Fibroblast of skin of right biceps (primary cell): Measurements from ENCODE around the gene GTPBP3.
"Not testable (repeated sequence)": the region's sequence is repeated elsewhere in the genome, so short reads cannot be mapped to it uniquely, and the experiment has no call there.

Experiments used
- DNase-seq: peaks from one replicate; pipeline ENCODE4 v3.0.0-alpha.2; 2013

The GTPBP3 gene

GRCh38 chr19:17336872-17337674, at the start of gene GTPBP3:
GTPBP3 (plus strand) TSS chr19:17337553; CDS start chr19:17337612, 59 bp downstream.
- peak; percentile 99 for DNase-seq

- DNase-seq: peak; percentile 85
Measured at GRCh38 chr19:17289489-17289888, 47.9 kb upstream of the GTPBP3 start.

- peak; percentile 88 for DNase-seq
Measured at GRCh38 chr19:17292301-17293074, 44.9 kb upstream of the GTPBP3 start.

GRCh38 chr19:17293605-17294004, 43.7 kb upstream of the GTPBP3 start:
- DNase-seq: no peak

GRCh38 chr19:17294051-17294891, 43.1 kb upstream of the GTPBP3 start:
- peak; percentile 26 for DNase-seq

GRCh38 chr19:17295551-17295950, 41.8 kb upstream of the GTPBP3 start:
- not testable (repeated sequence) for DNase-seq

GRCh38 chr19:17296273-17296672, 41.1 kb upstream of the GTPBP3 start:
- DNase-seq: no peak

GRCh38 chr19:17296976-17297375, 40.4 kb upstream of the GTPBP3 start:
- DNase-seq: no peak

- DNase-seq: no peak
Measured at GRCh38 chr19:17300992-17301619, 36.2 kb upstream of the GTPBP3 start.

GRCh38 chr19:17302391-17303166, 34.8 kb upstream of the GTPBP3 start:
- DNase-seq: no peak

- DNase-seq: peak; percentile 93
Measured at GRCh38 chr19:17303167-17303939, 34.0 kb upstream of the GTPBP3 start, which contains the start of gene ABHD8. ABHD8 (minus strand) TSS chr19:17303425; CDS start chr19:17301616, 1,809 bp downstream.

- DNase-seq: no peak
Measured at GRCh38 chr19:17303940-17304267, 33.4 kb upstream of the GTPBP3 start.

- DNase-seq: no peak
Measured at GRCh38 chr19:17304386-17305215, 32.8 kb upstream of the GTPBP3 start.

- DNase-seq: no peak
Measured at GRCh38 chr19:17305216-17305516, 32.2 kb upstream of the GTPBP3 start.

GRCh38 chr19:17305517-17306284, 31.7 kb upstream of the GTPBP3 start, which contains the start of gene MRPL34:
MRPL34 (plus strand) TSS chr19:17305872; CDS start chr19:17305893, 21 bp downstream.
- DNase-seq: peak; percentile 98

GRCh38 chr19:17306285-17306714, 31.1 kb upstream of the GTPBP3 start:
- DNase-seq: no peak

- no peak for DNase-seq
Measured at GRCh38 chr19:17307876-17308377, 29.4 kb upstream of the GTPBP3 start.

GRCh38 chr19:17309198-17309964, 28.0 kb upstream of the GTPBP3 start, which contains the start of gene DDA1:
DDA1 (plus strand) TSS chr19:17309563; CDS start chr19:17309655, 92 bp downstream.
- DNase-seq: peak; percentile 100
